ENCODE data around the gene POLR2C. TPM values are rescaled to one million over a fixed set of nuclear protein-coding genes. Genes with fewer than 3 reads are reported as not detected.

The POLR2C gene
- total RNA-seq, 1 experiment from 2014 or later = 47.8 TPM

- Histone ChIP-seq H3K79me2 (ENCODE audit: low read depth) (no peaks in the 10 kb centered on the region), H3K27me3 (ENCODE audit: insufficient read depth, low read depth) (no peaks in the 10 kb centered on the region), H3K4me1 (replicated peaks; ENCODE audit: insufficient read depth) (no peaks in the 10 kb centered on the region), H2AFZ (peak overlapping the region; percentile 74; the same call in 1 of the 2 replicates), H4K20me1 (ENCODE audit: insufficient read depth) (no peaks in the 10 kb centered on the region), H3K4me2 (peak overlapping the region; percentile 61), H3K9me3 (ENCODE audit: insufficient read depth, low read depth) (no peaks in the 10 kb centered on the region), H3K36me3 (ENCODE audit: low read depth) (no peaks in the 10 kb centered on the region), H3K27ac (no peak overlapping the region), H3F3A (ENCODE audit: insufficient read depth, low read depth) (no peaks in the 10 kb centered on the region), H3K4me3 (peak overlapping the region; percentile 41; the same call in 1 of the 2 replicates), H3K9me2 (ENCODE audit: insufficient read depth) (no peaks in the 10 kb centered on the region)
- intact Hi-C loops (cut with micrococcal nuclease; ENCODE audit: unreplicated experiment) = loop anchor here (1.0 kb wide), 1 partner anchor 49 kb away; the partner anchor contains the start of gene CCDC102A
- CTCF ChIA-PET = interaction anchor here (0.7 kb wide), 2 partner anchors 9 to 22 kb away, joined by 3 read pairs; no protein-coding TSS in a partner anchor
- POLR2A ChIA-PET (ENCODE audit: unreplicated experiment) = no interaction called here
- no TSS peak for BruUV-seq (replicated peaks)
- no peak for DNase-seq
- TF ChIP-seq EZH2 (IDR thresholded peaks at IDR 0.05; ENCODE audit: low read depth) (no peak), CTCF (conservative IDR thresholded peaks at IDR 0.05) (no peak)
These were observed 24.7 kb downstream of the POLR2C start for GRCh38 chr16:57486858-57487834.

DNA sequence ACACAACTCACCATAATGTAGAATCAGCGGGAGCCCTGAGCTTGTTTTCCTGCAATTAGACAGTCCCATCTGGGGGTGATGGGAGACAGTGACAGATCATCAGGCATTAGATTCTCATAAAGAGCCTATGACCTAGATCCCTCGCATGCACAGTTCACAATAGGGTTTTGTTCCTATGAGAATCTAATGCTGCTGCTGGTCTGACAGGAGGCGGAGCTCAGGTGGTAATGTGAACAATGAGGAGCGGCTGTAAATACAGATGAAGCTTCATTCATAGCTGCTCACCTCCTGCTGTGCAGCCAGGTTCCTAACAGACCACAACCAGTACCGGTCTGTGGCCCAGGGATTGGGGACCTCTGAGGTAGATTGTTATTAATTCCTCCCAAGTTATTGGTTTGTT lies 26.8 kb downstream of the POLR2C start:
- BruUV-seq (replicated peaks) = no TSS peak
- H3K79me2 ChIP-seq (ENCODE audit: low read depth) = no peaks in the 10 kb centered on the region
- H3K4me3 ChIP-seq = no peak overlapping the region
- H3K9me3 ChIP-seq (ENCODE audit: insufficient read depth, low read depth) = no peaks in the 10 kb centered on the region
- no peaks in the 10 kb centered on the region for H3F3A ChIP-seq (ENCODE audit: insufficient read depth, low read depth)
- H3K4me1 ChIP-seq (replicated peaks; ENCODE audit: insufficient read depth) = no peaks in the 10 kb centered on the region
- POLR2A ChIA-PET (ENCODE audit: unreplicated experiment) = no interaction called here
- TF ChIP-seq EZH2 (IDR thresholded peaks at IDR 0.05; ENCODE audit: low read depth) (no peak), CTCF (conservative IDR thresholded peaks at IDR 0.05) (no peak)
- intact Hi-C loops (cut with micrococcal nuclease; ENCODE audit: unreplicated experiment) = no loop called here
- H3K9me2 ChIP-seq (ENCODE audit: insufficient read depth) = no peaks in the 10 kb centered on the region
- no peak overlapping the region for H2AFZ ChIP-seq
- H3K27me3 ChIP-seq (ENCODE audit: insufficient read depth, low read depth) = no peaks in the 10 kb centered on the region
- H4K20me1 ChIP-seq (ENCODE audit: insufficient read depth) = no peaks in the 10 kb centered on the region
- CTCF ChIA-PET = no interaction called here
- H3K27ac ChIP-seq = no peak overlapping the region
- H3K36me3 ChIP-seq (ENCODE audit: low read depth) = no peaks in the 10 kb centered on the region
- no peak overlapping the region for H3K4me2 ChIP-seq
- DNase-seq = no peak

DNA sequence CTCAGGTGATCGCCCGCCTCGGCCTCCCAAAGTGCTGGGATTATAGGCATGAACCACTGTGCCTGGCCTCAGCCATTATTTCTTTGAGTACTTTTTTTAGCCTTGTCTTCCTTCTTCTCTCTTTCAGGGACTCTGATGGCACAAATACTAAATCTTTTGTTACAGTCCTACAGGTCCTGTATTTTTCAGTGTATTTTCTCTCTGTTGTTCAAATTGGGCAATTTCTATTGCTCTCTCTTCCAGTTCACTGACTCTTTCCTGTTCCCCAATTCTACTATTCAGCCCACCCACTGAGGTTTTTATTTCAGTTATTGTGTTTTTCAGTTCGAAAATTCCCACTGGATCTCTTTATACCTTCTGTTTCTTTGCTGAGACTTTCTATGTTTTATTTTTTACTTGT lies 31.3 kb downstream of the POLR2C start:
- Histone ChIP-seq H3K4me3 (no peak overlapping the region), H4K20me1 (ENCODE audit: insufficient read depth) (no peaks in the 10 kb centered on the region), H3K4me2 (no peak overlapping the region), H3K36me3 (ENCODE audit: low read depth) (no peaks in the 10 kb centered on the region), H3F3A (ENCODE audit: insufficient read depth, low read depth) (no peaks in the 10 kb centered on the region), H3K27me3 (ENCODE audit: insufficient read depth, low read depth) (no peaks in the 10 kb centered on the region), H3K79me2 (ENCODE audit: low read depth) (no peaks in the 10 kb centered on the region), H3K27ac (no peak overlapping the region), H3K9me2 (ENCODE audit: insufficient read depth) (no peaks in the 10 kb centered on the region), H3K9me3 (ENCODE audit: insufficient read depth, low read depth) (no peaks in the 10 kb centered on the region), H3K4me1 (replicated peaks; ENCODE audit: insufficient read depth) (no peaks in the 10 kb centered on the region), H2AFZ (no peak overlapping the region)
- no TSS peak for BruUV-seq (replicated peaks)
- ChIA-PET POLR2A (ENCODE audit: unreplicated experiment) (no interaction called here), CTCF (no interaction called here)
- DNase-seq = no peak
- intact Hi-C loops (cut with micrococcal nuclease; ENCODE audit: unreplicated experiment) = no loop called here
- TF ChIP-seq CTCF (conservative IDR thresholded peaks at IDR 0.05) = no peak
- TF ChIP-seq EZH2 (IDR thresholded peaks at IDR 0.05; ENCODE audit: low read depth) = no peak
